ENCODE results near the gene ARL6IP5. TPM values are rescaled to one million over a fixed set of nuclear protein-coding genes. Genes with fewer than 3 reads are reported as not detected.

The ARL6IP5 gene
- total RNA-seq, 2 donors from 2014 or later = 34.6 to 73.9 TPM

GRCh38 chr3:69129531-69129930 lies 44.8 kb downstream of the ARL6IP5 start:
- WGBS, 2 donors = 4 to 29% methylated on average over 1 of the region's 1 CpG
- H3K4me1 ChIP-seq = no peaks in the 10 kb centered on the region
- H3K27me3 ChIP-seq = no peaks in the 10 kb centered on the region
- H3K36me3 ChIP-seq (replicated peaks in 1 of 2; ENCODE audit: insufficient read depth in 1 of 2, low read depth in 2 of 2) = no peaks in the 10 kb centered on the region
- TF ChIP-seq POLR2A (IDR thresholded peaks at IDR 0.05) = no peak
- TF ChIP-seq, protein P1, sequence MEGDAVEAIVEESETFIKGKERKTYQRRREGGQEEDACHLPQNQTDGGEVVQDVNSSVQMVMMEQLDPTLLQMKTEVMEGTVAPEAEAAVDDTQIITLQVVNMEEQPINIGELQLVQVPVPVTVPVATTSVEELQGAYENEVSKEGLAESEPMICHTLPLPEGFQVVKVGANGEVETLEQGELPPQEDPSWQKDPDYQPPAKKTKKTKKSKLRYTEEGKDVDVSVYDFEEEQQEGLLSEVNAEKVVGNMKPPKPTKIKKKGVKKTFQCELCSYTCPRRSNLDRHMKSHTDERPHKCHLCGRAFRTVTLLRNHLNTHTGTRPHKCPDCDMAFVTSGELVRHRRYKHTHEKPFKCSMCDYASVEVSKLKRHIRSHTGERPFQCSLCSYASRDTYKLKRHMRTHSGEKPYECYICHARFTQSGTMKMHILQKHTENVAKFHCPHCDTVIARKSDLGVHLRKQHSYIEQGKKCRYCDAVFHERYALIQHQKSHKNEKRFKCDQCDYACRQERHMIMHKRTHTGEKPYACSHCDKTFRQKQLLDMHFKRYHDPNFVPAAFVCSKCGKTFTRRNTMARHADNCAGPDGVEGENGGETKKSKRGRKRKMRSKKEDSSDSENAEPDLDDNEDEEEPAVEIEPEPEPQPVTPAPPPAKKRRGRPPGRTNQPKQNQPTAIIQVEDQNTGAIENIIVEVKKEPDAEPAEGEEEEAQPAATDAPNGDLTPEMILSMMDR (IDR thresholded peaks at IDR 0.05) = no peak
- ATAC-seq = no peak
- no peaks in the 10 kb centered on the region for H3K9me3 ChIP-seq
- no peak overlapping the region for H3K27ac ChIP-seq
- DNase-seq = no peak
- no peak overlapping the region for H3K4me3 ChIP-seq
- intact Hi-C loops (cut with DNase I) = no loop called here

DNA sequence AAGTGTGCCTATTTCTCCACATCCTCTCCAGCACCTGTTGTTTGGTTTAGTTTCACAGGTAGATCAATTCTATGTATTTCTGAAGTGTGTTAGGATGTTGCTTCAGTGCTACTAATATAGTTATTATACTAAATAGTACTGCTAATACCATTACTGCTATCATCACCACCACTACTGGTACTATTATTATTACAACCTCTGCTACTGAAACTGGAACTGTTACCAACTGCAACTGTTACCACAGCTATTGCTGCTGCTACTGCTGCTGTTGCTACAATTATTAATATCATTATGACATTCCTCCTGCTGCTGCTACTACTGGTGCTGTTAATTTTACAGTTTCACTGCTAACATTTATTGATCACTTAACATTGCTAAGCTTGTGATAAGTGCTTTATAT lies 46.0 kb downstream of the ARL6IP5 start:
- intact Hi-C loops (cut with DNase I) = no loop called here
- H3K36me3 ChIP-seq (replicated peaks in 1 of 2; ENCODE audit: insufficient read depth in 1 of 2, low read depth in 2 of 2) = no peaks in the 10 kb centered on the region
- H3K4me3 ChIP-seq = no peak overlapping the region
- TF ChIP-seq, protein P1 (IDR thresholded peaks at IDR 0.05) = no peak
- TF ChIP-seq POLR2A (IDR thresholded peaks at IDR 0.05) = no peak
- no peak overlapping the region for H3K27ac ChIP-seq
- H3K27me3 ChIP-seq = no peaks in the 10 kb centered on the region
- DNase-seq = no peak
- no peaks in the 10 kb centered on the region for H3K9me3 ChIP-seq
- no peaks in the 10 kb centered on the region for H3K4me1 ChIP-seq
- ATAC-seq = no peak

DNA sequence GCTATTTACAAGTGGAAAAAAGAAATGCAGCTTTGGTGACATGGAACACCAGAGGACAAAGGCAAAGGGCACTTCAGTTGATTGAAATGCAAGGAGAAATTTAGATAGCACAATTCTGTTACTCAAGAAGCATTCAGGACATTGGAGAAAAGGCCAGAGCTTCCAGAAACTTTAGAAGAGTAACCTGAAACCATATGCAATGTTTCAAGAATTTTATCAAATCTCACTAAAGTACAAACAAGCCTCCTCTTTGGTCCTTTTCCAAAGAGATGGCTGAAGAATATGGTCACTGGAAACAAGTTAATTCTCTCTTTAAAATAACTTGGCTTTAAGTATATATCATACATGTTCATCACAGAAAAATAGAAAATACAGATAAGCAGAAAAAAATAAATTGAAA lies 52.3 kb downstream of the ARL6IP5 start:
- TF ChIP-seq, protein P1 (IDR thresholded peaks at IDR 0.05) = no peak
- TF ChIP-seq POLR2A (IDR thresholded peaks at IDR 0.05) = no peak
- DNase-seq (no peak), ATAC-seq (no peak)
- intact Hi-C loops (cut with DNase I) = no loop called here
- H3K27ac ChIP-seq = no peak overlapping the region
- no peaks in the 10 kb centered on the region for H3K36me3 ChIP-seq (replicated peaks in 1 of 2; ENCODE audit: insufficient read depth in 1 of 2, low read depth in 2 of 2)
- no peaks in the 10 kb centered on the region for H3K9me3 ChIP-seq
- no peak overlapping the region for H3K4me3 ChIP-seq
- no peaks in the 10 kb centered on the region for H3K4me1 ChIP-seq
- no peaks in the 10 kb centered on the region for H3K27me3 ChIP-seq

DNA sequence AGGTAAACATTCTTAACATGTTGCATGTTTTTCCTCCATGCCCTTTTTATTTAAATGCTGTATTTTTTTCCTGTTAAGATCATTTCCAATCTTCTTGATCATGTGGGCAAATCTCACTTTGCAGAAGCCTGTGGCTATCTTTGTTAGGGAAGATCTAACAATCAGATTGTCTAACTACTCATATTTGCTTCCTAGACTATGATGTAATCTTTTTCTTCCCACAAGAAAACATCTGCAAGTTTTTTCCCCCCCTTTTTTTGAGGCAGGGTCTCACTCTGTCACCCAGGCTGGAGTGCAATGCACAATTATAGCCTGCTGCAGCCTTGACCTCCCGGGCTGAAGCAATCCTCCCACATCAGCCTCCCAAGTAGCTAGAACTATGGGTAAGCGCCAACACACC lies 52.7 kb downstream of the ARL6IP5 start:
- no peaks in the 10 kb centered on the region for H3K27me3 ChIP-seq
- 91 to 95% methylated on average over 2 of the region's 2 CpGs for WGBS, 2 donors
- ATAC-seq = no peak
- TF ChIP-seq, protein P1 (IDR thresholded peaks at IDR 0.05) = no peak
- no peak for TF ChIP-seq POLR2A (IDR thresholded peaks at IDR 0.05)
- no peak overlapping the region for H3K4me3 ChIP-seq
- no peak overlapping the region for H3K27ac ChIP-seq
- no peaks in the 10 kb centered on the region for H3K4me1 ChIP-seq
- no peaks in the 10 kb centered on the region for H3K9me3 ChIP-seq
- no peaks in the 10 kb centered on the region for H3K36me3 ChIP-seq (replicated peaks in 1 of 2; ENCODE audit: insufficient read depth in 1 of 2, low read depth in 2 of 2)
- DNase-seq = no peak
- intact Hi-C loops (cut with DNase I) = no loop called here

DNA sequence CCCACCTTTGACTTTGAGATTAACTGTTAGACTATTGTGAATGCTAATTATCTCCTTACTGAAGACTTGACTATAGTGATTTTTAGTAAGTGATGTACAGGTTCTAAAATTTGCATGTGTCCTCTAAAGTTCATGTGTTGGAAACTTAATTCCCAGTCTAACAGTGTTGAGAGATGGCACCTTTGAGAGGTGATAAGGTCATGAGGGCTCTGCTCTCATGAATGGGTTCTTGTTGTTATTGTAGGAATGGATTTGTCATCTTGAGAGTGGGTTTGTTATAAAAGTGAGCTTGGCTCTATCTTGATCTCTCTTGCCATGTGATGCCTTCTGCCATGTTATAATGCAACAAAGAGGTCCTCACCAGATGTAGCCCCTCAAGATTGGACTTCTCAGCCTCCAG lies 56.6 kb downstream of the ARL6IP5 start:
- Histone ChIP-seq H3K27me3 (no peaks in the 10 kb centered on the region), H3K4me3 (no peak overlapping the region), H3K9me3 (no peaks in the 10 kb centered on the region), H3K36me3 (replicated peaks in 1 of 2; ENCODE audit: insufficient read depth in 1 of 2, low read depth in 2 of 2) (no peaks in the 10 kb centered on the region), H3K4me1 (no peaks in the 10 kb centered on the region), H3K27ac (no peak overlapping the region)
- DNase-seq (no peak), ATAC-seq (no peak)
- intact Hi-C loops (cut with DNase I) = no loop called here
- TF ChIP-seq, protein P1 (IDR thresholded peaks at IDR 0.05) = no peak
- TF ChIP-seq POLR2A (IDR thresholded peaks at IDR 0.05) = no peak
